C4-2B (cell line): ENCODE data around the gene OSBPL2.
A peak's percentile ranks its signal among the peaks of the same experiment; 100 is the strongest.

Source experiments
- H3K27ac ChIP-seq: fragments of 450-650 bp; 2 replicates; pipeline ENCODE4 v1.5.1; 2017
- CTCF ChIP-seq: fragments of 450-650 bp; conservative IDR thresholded peaks from 2 replicates; pipeline ENCODE4 v1.5.1; 2017; ENCODE audit warnings: mild to moderate bottlenecking
- ZFX ChIP-seq: fragments of 450-650 bp; IDR thresholded peaks from 2 replicates; pipeline ENCODE4 v1.6.1; 2017

Gene OSBPL2

GRCh38 chr20:62212299-62212698 is 26.0 kb upstream of the OSBPL2 start:
- TF ChIP-seq ZFX, result no peak
- TF ChIP-seq CTCF, result no peak

GRCh38 chr20:62214067-62214466 is 24.3 kb upstream of the OSBPL2 start:
- H3K27ac ChIP-seq, result peak overlapping the region; percentile 81
- no peak for TF ChIP-seq ZFX
- no peak for TF ChIP-seq CTCF

More at GRCh38 chr20:62212299-62212698, 26.0 kb upstream of the OSBPL2 start:
- no peak overlapping the region for H3K27ac ChIP-seq

- TF ChIP-seq ZFX (no peak), CTCF (no peak)
- H3K27ac ChIP-seq, result peak overlapping the region; percentile 81
These were observed 23.0 kb upstream of the OSBPL2 start for GRCh38 chr20:62215020-62215990.

- TF ChIP-seq CTCF (no peak), ZFX (no peak)
- H3K27ac ChIP-seq, result peak overlapping the region; percentile 81
These were observed 22.2 kb upstream of the OSBPL2 start for GRCh38 chr20:62215991-62216635.

GRCh38 chr20:62216636-62217566 is 21.4 kb upstream of the OSBPL2 start:
- peak overlapping the region; percentile 81 for H3K27ac ChIP-seq
- TF ChIP-seq CTCF, result no peak
- no peak for TF ChIP-seq ZFX

- H3K27ac ChIP-seq, result no peak overlapping the region
- TF ChIP-seq ZFX (no peak), CTCF (no peak)
These were observed 20.2 kb upstream of the OSBPL2 start for GRCh38 chr20:62217913-62218773.
